GM12891 (cell line): ENCODE results near the gene ARHGEF6.

Experiments used
- POLR2A ChIP-seq: IDR thresholded peaks from 2 replicates; pipeline ENCODE4 v1.6.1; 2011; ENCODE audit warnings: low read depth, low read length, control low read depth
- POLR2AphosphoS5 ChIP-seq: IDR thresholded peaks from 2 replicates; pipeline ENCODE4 v1.6.1; 2011; ENCODE audit warnings: low read depth, low read length, control low read depth
- SPI1 ChIP-seq: IDR thresholded peaks from 2 replicates; pipeline ENCODE4 v1.6.1; 2011; ENCODE audit warnings: low read depth, low read length, control low read depth
- TAF1 ChIP-seq: IDR thresholded peaks from 2 replicates; pipeline ENCODE4 v1.6.1; 2011; ENCODE audit warnings: low read depth, low read length, control low read depth

DNA sequence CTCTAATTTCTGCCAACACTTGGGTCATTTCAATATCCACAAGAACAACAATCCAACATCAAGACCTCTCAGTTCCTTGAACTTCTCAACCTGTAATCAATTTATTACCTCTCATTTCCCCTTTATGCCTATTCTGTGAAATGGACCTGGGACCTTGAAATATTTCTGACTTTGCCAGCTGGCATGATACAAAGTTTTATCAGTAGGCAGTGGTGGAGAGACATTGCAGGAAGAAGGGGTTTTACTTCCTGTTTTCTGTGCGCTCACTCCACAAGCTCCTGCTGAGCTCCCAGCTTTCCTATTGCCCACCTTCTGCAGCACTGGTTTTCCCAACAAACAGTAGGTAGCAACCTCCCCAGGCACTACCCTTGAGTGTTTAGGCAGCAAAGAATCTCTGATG, 3.5 kb upstream of the ARHGEF6 start:
- TF ChIP-seq TAF1 (no peak), POLR2A (no peak), POLR2AphosphoS5 (no peak), SPI1 (no peak)
